Stimulated activated naive CD8-positive, alpha-beta T cell treated with anti-CD3 and anti-CD28 coated beads, Interleukin-15, amount 100 ng/mL, for 72 hours (primary cell): ENCODE data around the gene LRRC59.
"Not testable (repeated sequence)": the region's sequence is repeated elsewhere in the genome, so short reads cannot be mapped to it uniquely, and the experiment has no call there.

Source experiments
- ATAC-seq: fragments of 150-1000 bp; cut with Tn5 transposase; 2 replicates; pipeline ENCODE4 v1.10.0; 2021; ENCODE audit warnings: mild to moderate bottlenecking, moderate library complexity
- DNase-seq, 2 donors: peaks; one replicate each; pipeline ENCODE4 v3.0.0; 2021 to 2022
- H3K27ac Mint-ChIP-seq, 2 donors: one replicate each; pipeline ENCODE4 v1.8.0; 2022; ENCODE audit warnings: mild to moderate bottlenecking in 2 of 2, mixed read lengths in 2 of 2, moderate library complexity in 2 of 2
- H3K27me3 Mint-ChIP-seq: one replicate; pipeline ENCODE4 v1.8.0; 2022; ENCODE audit warnings: mixed read lengths
- H3K4me1 Mint-ChIP-seq: one replicate; pipeline ENCODE4 v1.8.0; 2022; ENCODE audit warnings: mild to moderate bottlenecking, mixed read lengths
- H3K4me3 Mint-ChIP-seq, 2 donors: one replicate each; pipeline ENCODE4 v1.8.0; 2022; ENCODE audit warnings: mild to moderate bottlenecking in 2 of 2, mixed read lengths in 2 of 2, moderate library complexity in 1 of 2
- H3K9me3 Mint-ChIP-seq, 2 donors: one replicate each; pipeline ENCODE4 v1.8.0; 2022; ENCODE audit warnings: mixed read lengths in 2 of 2

LRRC59 gene

DNA sequence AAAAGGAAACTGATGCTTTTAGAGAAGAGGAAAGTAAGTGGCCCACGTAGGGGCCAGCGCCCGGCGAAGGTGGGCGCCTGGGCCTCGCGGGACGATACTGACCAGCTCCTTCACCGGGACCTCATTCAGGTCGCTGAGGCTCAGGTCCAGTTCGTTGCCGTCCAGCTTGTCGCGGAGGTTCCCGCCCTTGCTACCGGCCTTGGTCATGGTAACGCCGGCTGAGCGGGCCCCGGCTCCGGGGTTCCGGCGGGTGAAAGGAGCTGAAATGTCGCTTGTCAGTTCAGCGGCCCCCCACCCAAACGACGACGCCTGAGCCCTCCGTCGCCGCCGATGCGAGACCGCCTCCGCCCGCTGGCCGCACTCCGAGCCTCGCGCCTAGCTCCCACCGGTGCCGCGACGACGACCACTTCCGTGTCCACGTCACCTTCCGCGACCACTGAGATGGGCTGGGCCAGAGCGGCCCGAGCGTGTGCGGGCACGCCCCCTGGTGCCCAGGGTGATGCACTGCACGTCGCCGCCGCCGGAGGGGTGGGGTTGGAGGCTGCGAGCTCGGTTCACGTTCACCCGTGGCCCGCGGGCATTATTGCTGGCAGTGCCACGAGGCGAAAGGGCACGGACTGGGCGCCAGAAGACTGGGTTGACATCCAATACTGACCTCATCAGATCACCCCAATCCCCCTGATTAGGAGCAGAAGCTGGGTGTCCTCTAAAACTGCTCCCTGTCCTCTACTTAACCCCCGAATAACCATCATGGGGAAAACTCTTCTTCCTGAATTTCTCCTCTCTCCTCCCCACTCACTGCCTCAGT, at the start of gene LRRC59:
Gene LRRC59 (minus strand): TSS at position 413 of the 808 bp plus-strand sequence. CDS start 206 bp downstream, at position 207.
- Mint-ChIP-seq H3K4me3 (peak within 1 kb of the TSS; percentile 74 to 96), H3K4me1 (peaks cover 28% of the 10 kb centered on the region), H3K27me3 (no peaks in the 10 kb centered on the region), H3K27ac (peak within 1 kb of the TSS; percentile 91 to 98), H3K9me3 (no peaks in the 10 kb centered on the region)
- ATAC-seq (peak; percentile 99), DNase-seq (peak; percentile 93 to 94)

DNA sequence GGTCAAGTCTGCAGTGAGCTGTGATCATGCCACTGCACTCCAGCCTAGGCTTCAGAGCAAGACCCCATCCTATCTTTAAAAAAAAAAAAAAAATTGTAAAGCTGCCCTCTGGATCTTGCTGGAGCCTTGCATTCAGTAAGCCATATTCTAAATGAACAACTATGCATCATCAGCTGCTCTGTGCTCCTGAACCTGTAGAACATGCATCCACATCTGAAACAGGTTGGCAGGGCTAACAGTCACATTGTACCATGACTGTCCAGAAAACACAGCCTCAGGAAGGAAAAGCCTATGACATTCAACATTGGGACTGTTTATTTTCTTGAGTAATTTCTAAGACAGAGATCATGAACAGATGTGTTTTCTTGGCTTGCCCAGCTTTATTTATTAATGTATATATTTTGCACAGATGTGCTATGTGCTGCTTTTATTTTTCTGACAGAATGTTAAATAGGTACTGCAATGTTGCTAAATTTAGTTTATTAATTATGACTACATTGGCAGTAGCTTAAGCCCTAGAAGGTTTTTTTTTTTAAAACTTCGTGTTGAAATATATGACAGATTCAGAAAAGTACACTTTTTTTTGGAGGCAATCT, 48.5 kb upstream of the LRRC59 start:
- no peak for ATAC-seq

DNA sequence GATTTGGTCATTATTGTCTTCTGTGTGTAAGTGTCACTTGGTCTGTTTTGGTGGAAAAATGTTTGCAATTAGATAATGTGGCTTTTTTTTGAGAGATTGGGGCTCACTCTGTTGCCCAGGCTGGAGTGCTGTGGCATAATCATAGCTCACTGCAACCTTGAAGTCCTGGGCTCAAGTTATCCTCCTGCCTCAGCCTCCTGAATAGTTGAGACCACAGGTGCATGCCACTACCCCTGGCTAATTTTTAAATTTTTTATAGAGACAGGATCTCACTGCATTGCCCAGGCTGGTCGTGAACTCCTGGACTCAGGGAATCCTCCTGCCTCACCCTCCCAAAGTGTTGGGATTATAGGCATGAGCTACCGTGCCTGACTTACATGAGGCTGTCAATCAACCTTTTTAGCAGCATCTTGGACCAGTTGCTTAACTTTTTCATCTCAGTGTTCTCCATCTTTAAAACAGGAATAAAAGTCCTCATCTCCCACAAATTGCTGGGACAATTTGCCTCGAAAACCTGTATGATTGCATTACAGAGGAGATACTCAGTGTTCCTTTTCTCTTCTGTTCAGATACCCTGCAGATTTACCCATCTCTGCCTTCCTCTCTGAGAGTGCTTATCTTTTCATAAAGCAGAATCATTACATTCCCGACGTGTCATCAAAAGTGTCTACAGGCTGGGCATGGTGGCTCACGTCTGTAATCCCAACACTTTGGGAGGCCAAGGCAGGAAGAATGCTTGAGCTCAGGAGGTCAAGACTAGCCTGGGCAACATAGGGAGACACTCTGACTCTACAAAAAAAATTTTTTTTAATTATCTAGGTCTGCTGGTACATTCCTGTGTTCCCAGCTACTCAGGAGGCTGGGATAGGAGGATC, 47.8 kb upstream of the LRRC59 start:
- no peaks in the 10 kb centered on the region for H3K9me3 Mint-ChIP-seq
- no peaks in the 10 kb centered on the region for H3K4me1 Mint-ChIP-seq
- ATAC-seq (no peak), DNase-seq (no peak)
- H3K4me3 Mint-ChIP-seq = no peak overlapping the region
- H3K27ac Mint-ChIP-seq = no peak overlapping the region
- no peaks in the 10 kb centered on the region for H3K27me3 Mint-ChIP-seq

More for the DNA sequence above, 48.5 kb upstream of the LRRC59 start:
- H3K27me3 Mint-ChIP-seq = no peaks in the 10 kb centered on the region
- no peak overlapping the region for H3K27ac Mint-ChIP-seq
- no peaks in the 10 kb centered on the region for H3K9me3 Mint-ChIP-seq
- no peaks in the 10 kb centered on the region for H3K4me1 Mint-ChIP-seq
- no peak for DNase-seq
- no peak overlapping the region for H3K4me3 Mint-ChIP-seq

DNA sequence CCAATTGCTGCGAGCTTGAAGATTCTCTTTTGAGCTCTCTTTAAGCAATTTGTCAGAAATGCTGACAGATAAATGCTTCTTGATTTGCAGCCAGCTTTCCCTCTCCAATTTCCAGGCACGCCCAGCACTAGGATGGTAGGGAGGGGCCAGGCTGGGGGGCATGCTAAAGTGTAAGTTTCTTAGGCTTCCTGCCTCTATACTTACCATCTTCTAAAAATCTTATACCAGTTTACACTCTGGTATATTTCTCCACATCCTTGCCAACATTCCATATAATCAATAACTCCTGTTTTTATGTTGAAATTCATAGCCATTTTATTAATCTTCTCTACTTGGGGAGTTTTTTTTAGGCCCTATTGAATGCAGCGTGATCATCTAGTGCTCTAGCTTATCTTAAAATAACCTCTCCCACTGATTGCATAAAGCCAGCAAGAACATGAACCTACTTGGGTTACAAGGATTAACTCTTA, 46.2 kb upstream of the LRRC59 start:
- no peaks in the 10 kb centered on the region for H3K9me3 Mint-ChIP-seq
- H3K4me3 Mint-ChIP-seq = no peak overlapping the region
- H3K27ac Mint-ChIP-seq = no peak overlapping the region
- H3K27me3 Mint-ChIP-seq = no peaks in the 10 kb centered on the region
- DNase-seq = no peak
- ATAC-seq = no peak
- no peaks in the 10 kb centered on the region for H3K4me1 Mint-ChIP-seq

DNA sequence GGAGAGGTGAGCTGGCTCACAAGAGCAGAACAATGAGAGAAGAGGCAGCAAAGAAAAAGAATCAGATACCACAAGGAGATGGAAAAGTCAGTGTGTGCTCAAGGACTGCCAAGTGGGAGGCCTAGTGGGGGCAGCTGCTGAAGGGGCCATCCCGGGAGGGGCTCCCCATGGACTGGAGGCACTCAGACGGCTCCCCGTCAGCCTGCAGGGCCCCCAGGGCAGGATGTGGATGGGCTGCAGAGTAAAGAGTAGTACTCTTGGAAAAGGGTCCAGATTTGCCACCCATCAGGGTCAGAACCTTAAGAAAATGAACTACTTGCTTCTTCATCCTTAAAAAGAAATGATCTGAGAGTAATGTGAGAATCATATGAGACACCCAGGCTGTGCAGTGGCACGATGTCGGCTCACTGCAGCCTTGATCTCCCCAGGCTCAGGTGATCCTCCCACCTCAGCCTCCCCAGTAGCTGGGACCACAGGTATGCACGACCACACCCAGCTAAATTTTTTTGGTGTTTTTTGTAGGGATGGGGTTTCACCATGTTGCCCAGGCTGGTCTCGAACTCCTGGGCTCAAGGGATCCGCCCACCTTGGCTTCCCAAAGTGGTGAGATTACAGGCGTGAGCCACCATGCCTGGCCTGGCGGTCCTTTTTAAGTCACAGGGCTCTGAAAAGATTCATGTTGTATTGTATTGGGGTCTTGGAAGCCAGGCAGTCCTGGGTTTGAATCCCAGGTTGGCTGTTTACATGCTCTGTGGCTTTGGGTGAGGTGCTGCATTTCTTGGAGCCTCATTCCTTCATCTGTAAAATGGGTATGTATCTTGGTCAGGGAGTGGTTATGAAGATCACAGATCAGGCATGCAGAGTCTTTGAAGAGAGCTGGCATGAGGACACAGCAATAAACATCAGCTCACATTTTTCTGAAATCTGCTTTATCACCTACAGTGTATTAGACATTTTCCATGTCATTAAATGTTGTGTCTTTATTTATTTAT, 43.8 kb upstream of the LRRC59 start:
- Mint-ChIP-seq H3K27me3 (no peaks in the 10 kb centered on the region), H3K9me3 (no peaks in the 10 kb centered on the region), H3K4me1 (no peaks in the 10 kb centered on the region), H3K4me3 (no peak overlapping the region), H3K27ac (peak overlapping the region in 1 of 2 donors; percentile 41)
- ATAC-seq (no peak), DNase-seq (no peak)

DNA sequence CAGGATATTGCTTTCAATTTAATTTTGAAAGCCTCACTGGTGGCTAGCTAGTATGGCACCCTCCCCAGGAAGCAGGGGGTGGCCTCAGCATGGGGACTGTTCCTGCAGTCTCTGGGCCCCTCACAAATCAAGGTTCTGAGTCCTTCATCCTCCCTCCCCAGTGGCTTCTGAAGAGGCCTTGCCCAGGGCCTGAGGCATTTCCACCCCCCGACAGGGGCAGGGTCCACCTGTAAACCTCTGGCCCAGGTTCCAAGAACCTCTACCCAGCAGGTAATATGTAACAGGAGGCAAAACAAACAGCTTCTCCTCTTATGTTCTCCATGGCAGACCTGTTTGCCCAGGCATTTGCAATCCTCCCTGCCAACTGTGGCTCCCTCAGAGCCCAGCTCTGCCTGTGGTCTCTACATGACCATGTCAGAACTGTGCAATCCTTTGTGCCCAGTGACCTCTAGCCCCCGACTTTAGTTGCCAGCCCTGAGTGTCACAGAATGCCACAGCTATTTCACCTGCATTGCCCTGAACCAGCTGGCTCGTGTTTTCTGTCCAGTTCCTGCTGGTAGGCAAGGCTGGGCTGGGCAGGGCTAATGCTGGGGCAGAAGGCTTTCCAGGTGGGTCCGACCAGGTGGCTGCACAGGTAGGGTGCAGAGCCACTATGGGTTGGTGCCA, 43.0 kb upstream of the LRRC59 start:
- Mint-ChIP-seq H3K4me1 (no peaks in the 10 kb centered on the region), H3K4me3 (no peak overlapping the region), H3K27ac (no peak overlapping the region), H3K9me3 (no peaks in the 10 kb centered on the region), H3K27me3 (no peaks in the 10 kb centered on the region)
- ATAC-seq = no peak
- DNase-seq = no peak

DNA sequence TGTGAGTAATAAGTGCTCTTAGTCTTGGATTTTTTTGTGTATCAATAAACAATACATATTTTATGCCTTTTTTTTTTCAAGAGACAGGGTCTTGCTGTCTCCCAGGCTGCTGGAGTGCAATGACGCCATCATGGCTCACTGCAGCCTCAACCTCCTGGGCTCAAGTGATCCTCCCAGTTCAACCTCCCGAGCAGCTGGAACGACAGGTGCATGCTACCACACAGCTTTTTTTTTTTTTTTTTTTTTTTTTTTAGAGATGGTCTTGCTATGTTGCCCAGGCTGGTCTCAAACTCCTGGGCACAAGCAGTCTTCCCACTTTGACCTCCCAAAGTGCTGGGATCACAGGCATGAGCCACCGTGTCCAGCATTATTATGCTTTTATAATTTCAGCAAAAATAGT, 41.7 kb upstream of the LRRC59 start:
- H3K4me1 Mint-ChIP-seq = no peaks in the 10 kb centered on the region
- no peak for ATAC-seq
- H3K27me3 Mint-ChIP-seq = no peaks in the 10 kb centered on the region
- H3K9me3 Mint-ChIP-seq = no peaks in the 10 kb centered on the region
- H3K4me3 Mint-ChIP-seq = no peak overlapping the region
- no peak overlapping the region for H3K27ac Mint-ChIP-seq
- no peak for DNase-seq

DNA sequence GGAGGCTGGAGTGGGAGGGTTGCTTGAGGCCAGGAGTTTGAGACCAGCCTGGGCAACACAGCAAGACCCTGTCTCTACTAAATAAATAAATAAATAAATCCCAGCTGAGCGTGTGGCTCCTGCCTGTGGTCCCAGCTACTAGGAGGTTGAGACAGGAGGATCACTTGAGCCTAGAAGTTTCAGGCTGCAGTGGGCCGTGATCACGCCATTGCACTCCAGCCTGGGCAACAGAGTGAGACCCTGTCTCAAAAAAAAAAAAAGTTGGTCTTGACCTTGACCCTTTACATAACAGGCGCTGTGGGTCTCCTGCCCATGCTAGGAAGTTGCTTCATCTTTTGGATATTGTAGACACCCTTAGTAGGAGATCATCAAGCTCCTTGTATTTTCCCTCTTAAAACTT, 40.1 kb upstream of the LRRC59 start:
- no peaks in the 10 kb centered on the region for H3K4me1 Mint-ChIP-seq
- no peaks in the 10 kb centered on the region for H3K9me3 Mint-ChIP-seq
- H3K27ac Mint-ChIP-seq = no peak overlapping the region
- H3K4me3 Mint-ChIP-seq = no peak overlapping the region
- DNase-seq (no peak), ATAC-seq (no peak)
- no peaks in the 10 kb centered on the region for H3K27me3 Mint-ChIP-seq

DNA sequence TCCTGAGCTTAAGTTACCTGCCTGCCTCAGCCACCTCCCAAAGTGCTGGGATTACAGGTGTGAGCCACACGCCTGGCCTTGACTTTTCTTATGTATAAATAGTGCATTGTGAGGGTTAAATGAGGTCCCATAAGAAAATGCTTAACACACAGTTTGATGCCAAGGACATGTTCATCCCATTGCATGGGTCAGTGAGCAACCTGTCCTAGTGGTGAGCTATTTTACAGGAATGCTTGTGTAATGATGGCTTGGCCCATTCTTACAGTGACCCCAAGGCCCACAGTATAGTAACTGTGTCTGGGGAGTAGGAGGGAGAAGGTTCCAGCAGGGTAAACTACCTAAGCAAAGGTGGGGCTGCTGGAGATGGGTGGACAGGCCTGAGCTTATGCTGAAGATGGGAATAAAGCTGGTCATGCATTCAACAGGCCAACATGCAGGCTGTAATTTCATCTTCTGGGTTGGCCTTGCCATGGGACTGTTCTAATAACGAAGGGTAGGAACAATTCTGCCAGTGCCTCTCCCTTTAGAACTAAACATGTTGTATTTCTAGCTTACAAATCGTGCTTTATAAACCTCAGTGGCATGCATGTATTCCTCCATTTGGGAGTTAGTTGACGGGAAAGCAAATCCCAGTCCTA, 34.9 kb upstream of the LRRC59 start:
- Mint-ChIP-seq H3K4me1 (peaks cover 9% of the 10 kb centered on the region), H3K9me3 (no peaks in the 10 kb centered on the region)

DNA sequence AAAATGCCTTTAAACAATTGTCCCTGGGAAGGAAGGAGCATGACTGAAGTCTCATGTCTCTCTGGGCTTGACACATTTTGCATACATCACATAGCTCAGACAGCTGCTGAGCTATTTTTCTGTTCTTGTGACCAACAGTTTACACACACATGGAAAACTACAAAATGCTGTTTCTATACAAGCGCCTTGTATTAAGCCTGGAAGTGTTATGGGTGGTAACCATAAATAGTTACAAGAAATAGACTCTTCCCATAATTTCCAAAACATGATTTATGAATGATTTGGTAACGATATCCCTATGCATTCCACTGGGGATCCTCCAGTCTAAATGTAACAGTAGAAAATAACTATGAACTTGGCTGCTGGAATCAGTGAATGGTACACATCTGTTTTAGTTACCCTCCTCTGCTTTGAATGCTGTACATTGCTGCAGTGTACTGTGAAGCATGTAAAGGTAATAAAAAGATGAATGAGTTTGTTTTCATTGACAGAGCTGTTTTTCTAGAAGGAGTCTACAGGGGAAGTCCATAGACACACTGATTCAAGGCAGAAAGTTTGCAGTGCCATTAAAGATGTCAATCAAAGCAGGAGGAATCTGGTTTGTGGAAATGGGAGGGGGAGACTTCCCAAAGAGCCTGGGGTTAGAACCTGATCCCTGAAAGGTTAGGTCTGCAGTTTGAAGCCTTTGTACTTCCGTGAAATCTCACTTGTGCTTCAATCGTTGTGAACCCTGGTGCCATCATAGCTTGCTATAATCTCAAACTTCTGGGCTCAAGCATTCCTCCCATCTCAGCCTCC, 33.7 kb upstream of the LRRC59 start:
- no peak overlapping the region for H3K4me3 Mint-ChIP-seq
- ATAC-seq (no peak), DNase-seq (no peak)
- no peaks in the 10 kb centered on the region for H3K9me3 Mint-ChIP-seq
- no peak overlapping the region for H3K27ac Mint-ChIP-seq
- H3K27me3 Mint-ChIP-seq = no peaks in the 10 kb centered on the region
- H3K4me1 Mint-ChIP-seq = peaks cover 18% of the 10 kb centered on the region

More for the DNA sequence above, 34.9 kb upstream of the LRRC59 start:
- H3K27ac Mint-ChIP-seq = no peak overlapping the region
- no peak overlapping the region for H3K4me3 Mint-ChIP-seq
- no peaks in the 10 kb centered on the region for H3K27me3 Mint-ChIP-seq
- no peak for DNase-seq
- no peak for ATAC-seq

DNA sequence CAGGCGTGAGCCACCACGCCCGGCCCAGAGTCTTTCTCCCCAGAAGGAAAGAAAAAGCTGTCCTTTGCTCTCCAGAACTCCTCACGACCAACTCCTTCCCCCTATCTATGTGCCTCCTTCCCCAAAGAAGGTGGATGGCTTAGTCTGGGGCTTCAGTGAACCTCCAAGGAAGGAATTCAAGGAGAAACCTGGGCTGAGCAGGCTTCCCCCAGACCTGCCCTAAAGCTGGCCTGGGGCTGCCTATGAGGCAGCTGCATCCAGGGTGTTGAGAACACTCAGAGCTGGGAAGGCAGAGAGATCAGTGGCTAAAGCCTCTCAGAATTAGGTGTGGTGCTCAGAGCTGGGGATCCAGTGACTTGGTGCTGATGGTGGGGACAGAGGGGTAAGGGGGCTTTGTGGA, 32.5 kb upstream of the LRRC59 start:
- H3K4me3 Mint-ChIP-seq = no peak overlapping the region
- peaks cover 29% of the 10 kb centered on the region for H3K4me1 Mint-ChIP-seq
- H3K27ac Mint-ChIP-seq = no peak overlapping the region
- H3K9me3 Mint-ChIP-seq = no peaks in the 10 kb centered on the region
- H3K27me3 Mint-ChIP-seq = no peaks in the 10 kb centered on the region
- no peak for DNase-seq
- no peak for ATAC-seq

DNA sequence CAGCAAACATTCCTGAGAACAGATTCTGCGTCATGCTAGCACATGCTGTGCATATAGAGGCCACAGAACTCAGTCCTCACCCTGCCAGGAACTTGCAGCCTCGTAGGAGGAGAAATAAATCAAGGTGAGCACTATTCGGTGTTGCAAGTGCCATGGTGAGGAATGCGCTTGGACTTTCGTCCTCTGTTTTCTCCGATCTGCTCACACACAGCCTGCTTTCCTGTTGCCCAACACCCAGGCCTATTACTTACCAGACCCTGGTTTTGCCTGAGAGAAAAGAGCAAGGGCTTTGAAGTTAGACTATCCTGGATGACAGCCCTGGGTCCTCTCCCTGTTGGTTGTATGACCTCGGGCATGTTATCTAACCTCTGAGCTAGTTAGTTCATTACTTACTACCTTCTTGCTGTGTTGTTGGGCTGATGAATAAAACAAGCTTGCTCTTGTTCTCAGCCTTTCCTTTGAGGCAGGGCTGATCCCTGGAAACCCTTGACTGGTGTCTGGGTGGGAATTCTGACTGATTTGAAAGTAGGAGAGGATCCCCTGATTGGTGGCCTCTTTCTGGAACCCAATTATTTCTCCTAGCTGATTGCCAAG, 31.6 kb upstream of the LRRC59 start:
- H3K27me3 Mint-ChIP-seq = no peaks in the 10 kb centered on the region

DNA sequence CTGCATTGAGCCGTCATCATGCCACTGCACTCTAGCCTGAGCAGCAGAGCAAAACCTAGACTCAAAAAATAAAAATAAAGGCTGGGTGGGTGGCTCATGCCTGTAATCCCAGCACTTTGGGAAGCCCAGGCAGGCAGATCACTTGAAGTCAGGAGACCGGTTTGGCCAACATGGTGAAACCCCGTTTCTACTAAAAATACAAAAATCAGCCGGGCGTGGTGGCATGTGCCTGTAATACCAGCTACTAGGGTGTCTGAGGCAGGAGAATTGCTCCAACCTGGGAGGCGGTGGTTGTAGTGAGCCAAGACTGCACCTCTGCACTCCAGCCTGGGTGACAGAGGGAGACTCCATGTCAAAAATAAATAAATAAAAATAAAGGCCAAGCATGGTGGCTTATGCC, 30.8 kb upstream of the LRRC59 start:
- ATAC-seq, H3K27ac Mint-ChIP-seq, H3K4me3 Mint-ChIP-seq: not testable (repeated sequence)

More for the DNA sequence above, 31.6 kb upstream of the LRRC59 start:
- DNase-seq (no peak), ATAC-seq (no peak)
- H3K9me3 Mint-ChIP-seq = no peaks in the 10 kb centered on the region
- no peak overlapping the region for H3K27ac Mint-ChIP-seq
- no peak overlapping the region for H3K4me3 Mint-ChIP-seq
- H3K4me1 Mint-ChIP-seq = peaks cover 31% of the 10 kb centered on the region

More for the DNA sequence above, 30.8 kb upstream of the LRRC59 start:
- H3K9me3 Mint-ChIP-seq, DNase-seq, H3K27me3 Mint-ChIP-seq: not testable (repeated sequence)
- H3K4me1 Mint-ChIP-seq = peaks cover 31% of the 10 kb centered on the region
